OCI-LY3 (cell line): ENCODE results near the gene UPK3A.

Experiments
- H2AFZ ChIP-seq: fragments of 200-600, 300-600 bp; shearing (Covaris generic); 2 replicates; pipeline ENCODE4 v1.6.0; 2014; ENCODE audit warnings: antibody characterized with exemption, low read depth, low read length
- H3K27ac ChIP-seq: fragments of 200-600, 300-600 bp; sonication (generic); 2 replicates; pipeline ENCODE4 v1.5.1; 2014; ENCODE audit warnings: mild to moderate bottlenecking, low read length, moderate library complexity, mixed read lengths
- H3K27me3 ChIP-seq: fragments of 200-600, 300-600 bp; sonication (generic); 2 replicates; pipeline ENCODE4 v1.6.1; 2014; ENCODE audit warnings: low read depth, low read length, mixed read lengths
- H3K36me3 ChIP-seq: fragments of 200-600, 300-600 bp; sonication (generic); replicated peaks from 2 replicates; pipeline ENCODE3; 2014; ENCODE audit warnings: low read depth, low read length, mixed read lengths
- H3K4me1 ChIP-seq: fragments of 300-600, 200-600 bp; sonication (generic); 2 replicates; pipeline ENCODE4 v1.6.1; 2014; ENCODE audit warnings: low read length, mixed read lengths
- H3K4me2 ChIP-seq: fragments of 200-600, 300-600 bp; sonication (generic); 2 replicates; pipeline ENCODE4 v1.6.1; 2014; ENCODE audit warnings: low read length, mixed read lengths
- H3K4me3 ChIP-seq: fragments of 300-600, 200-600 bp; sonication (generic); 2 replicates; pipeline ENCODE4 v1.5.1; 2014; ENCODE audit warnings: antibody characterized with exemption, mild to moderate bottlenecking, low read length, moderate library complexity
- H3K79me2 ChIP-seq: fragments of 300-600, 200-600 bp; shearing (Covaris generic); 2 replicates; pipeline ENCODE4 v1.6.1; 2014; ENCODE audit warnings: mild to moderate bottlenecking, low read length, mixed read lengths
- H3K9ac ChIP-seq: fragments of 300-600, 200-600 bp; shearing (Covaris generic); 2 replicates; pipeline ENCODE4 v1.6.0; 2014; ENCODE audit warnings: mild to moderate bottlenecking, low read length, moderate library complexity
- H3K9me3 ChIP-seq: fragments of 200-600, 300-600 bp; shearing (Covaris generic); 2 replicates; pipeline ENCODE4 v1.6.1; 2014; ENCODE audit warnings: low read length, mixed read lengths; ENCODE audit not compliant: insufficient read depth
- H4K20me1 ChIP-seq: fragments of 200-600, 300-600 bp; sonication (generic); 2 replicates; pipeline ENCODE4 v1.6.1; 2016; ENCODE audit warnings: low read length, mixed read lengths; ENCODE audit not compliant: insufficient read depth
- EZH2phosphoT487 ChIP-seq: fragments of 200-600 bp; shearing (Covaris generic); IDR thresholded peaks from 2 replicates; pipeline ENCODE4 v1.6.1; 2018; ENCODE audit warnings: antibody characterized with exemption, mixed run types, low read depth
- TF ChIP-seq, protein P1 (sequence below): fragments of 200-600, 300-600 bp; sonication (generic); IDR thresholded peaks from 2 replicates; pipeline ENCODE4 v1.5.1; 2014; ENCODE audit warnings: antibody characterized with exemption, low read length, low read depth

Gene UPK3A

DNA sequence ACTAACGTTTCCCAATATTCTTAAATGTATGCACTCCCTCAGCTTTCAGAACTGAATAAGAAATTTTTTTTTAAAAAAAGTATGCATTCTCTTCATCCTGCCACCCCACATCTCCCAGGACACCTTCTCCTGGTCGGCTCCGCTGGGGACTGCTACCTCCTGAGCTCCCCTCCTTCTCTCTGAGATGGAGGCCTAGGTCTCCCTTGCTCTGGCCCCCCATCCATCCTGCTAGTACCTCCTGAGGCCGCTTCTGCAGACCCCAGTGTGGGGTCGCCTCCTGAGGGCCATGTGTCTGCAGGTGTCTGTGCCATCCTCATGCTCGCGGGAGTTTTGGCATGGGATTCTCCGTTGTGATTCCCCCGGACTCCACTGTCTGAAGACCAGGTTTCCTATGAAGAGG is 52.8 kb downstream of the UPK3A start:
- Histone ChIP-seq H3K79me2 (no peaks in the 10 kb centered on the region), H3K4me3 (no peak overlapping the region), H3K4me2 (no peak overlapping the region), H3K36me3 (peaks cover 73% of the 10 kb centered on the region), H3K9ac (no peak overlapping the region), H2AFZ (no peak overlapping the region), H3K27me3 (no peaks in the 10 kb centered on the region), H3K4me1 (no peaks in the 10 kb centered on the region), H3K27ac (no peak overlapping the region), H4K20me1 (no peaks in the 10 kb centered on the region), H3K9me3 (no peaks in the 10 kb centered on the region)
- TF ChIP-seq, protein P1, sequence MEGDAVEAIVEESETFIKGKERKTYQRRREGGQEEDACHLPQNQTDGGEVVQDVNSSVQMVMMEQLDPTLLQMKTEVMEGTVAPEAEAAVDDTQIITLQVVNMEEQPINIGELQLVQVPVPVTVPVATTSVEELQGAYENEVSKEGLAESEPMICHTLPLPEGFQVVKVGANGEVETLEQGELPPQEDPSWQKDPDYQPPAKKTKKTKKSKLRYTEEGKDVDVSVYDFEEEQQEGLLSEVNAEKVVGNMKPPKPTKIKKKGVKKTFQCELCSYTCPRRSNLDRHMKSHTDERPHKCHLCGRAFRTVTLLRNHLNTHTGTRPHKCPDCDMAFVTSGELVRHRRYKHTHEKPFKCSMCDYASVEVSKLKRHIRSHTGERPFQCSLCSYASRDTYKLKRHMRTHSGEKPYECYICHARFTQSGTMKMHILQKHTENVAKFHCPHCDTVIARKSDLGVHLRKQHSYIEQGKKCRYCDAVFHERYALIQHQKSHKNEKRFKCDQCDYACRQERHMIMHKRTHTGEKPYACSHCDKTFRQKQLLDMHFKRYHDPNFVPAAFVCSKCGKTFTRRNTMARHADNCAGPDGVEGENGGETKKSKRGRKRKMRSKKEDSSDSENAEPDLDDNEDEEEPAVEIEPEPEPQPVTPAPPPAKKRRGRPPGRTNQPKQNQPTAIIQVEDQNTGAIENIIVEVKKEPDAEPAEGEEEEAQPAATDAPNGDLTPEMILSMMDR = no peak
- no peak for TF ChIP-seq EZH2phosphoT487

DNA sequence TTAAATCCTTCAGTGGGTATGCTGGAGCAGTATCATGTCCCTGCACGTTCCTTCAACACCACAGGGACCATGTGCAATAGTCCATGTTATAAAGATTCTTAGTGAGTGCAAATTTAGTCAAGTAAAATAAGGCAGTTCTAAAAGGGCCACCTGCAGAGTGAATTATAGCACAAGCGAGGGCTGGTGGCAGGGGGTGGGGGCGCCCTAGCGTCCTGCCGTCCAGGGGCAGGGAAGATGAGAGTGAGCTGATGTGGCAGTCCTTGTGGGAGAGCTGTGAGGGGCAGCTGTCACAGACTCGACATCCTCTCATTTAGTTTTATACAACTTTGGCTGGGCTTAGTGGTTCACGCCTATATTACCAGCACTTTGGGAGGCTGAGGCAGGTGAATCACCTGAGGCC is 54.0 kb downstream of the UPK3A start:
- H4K20me1 ChIP-seq = no peaks in the 10 kb centered on the region
- no peak overlapping the region for H3K27ac ChIP-seq
- no peak overlapping the region for H3K9ac ChIP-seq
- no peaks in the 10 kb centered on the region for H3K27me3 ChIP-seq
- no peak overlapping the region for H3K4me3 ChIP-seq
- no peak overlapping the region for H3K4me2 ChIP-seq
- H3K9me3 ChIP-seq = no peaks in the 10 kb centered on the region
- no peak for TF ChIP-seq EZH2phosphoT487
- TF ChIP-seq, protein P1 = no peak
- H2AFZ ChIP-seq = no peak overlapping the region
- no peaks in the 10 kb centered on the region for H3K4me1 ChIP-seq
- H3K36me3 ChIP-seq = peaks cover 66% of the 10 kb centered on the region
- no peaks in the 10 kb centered on the region for H3K79me2 ChIP-seq

DNA sequence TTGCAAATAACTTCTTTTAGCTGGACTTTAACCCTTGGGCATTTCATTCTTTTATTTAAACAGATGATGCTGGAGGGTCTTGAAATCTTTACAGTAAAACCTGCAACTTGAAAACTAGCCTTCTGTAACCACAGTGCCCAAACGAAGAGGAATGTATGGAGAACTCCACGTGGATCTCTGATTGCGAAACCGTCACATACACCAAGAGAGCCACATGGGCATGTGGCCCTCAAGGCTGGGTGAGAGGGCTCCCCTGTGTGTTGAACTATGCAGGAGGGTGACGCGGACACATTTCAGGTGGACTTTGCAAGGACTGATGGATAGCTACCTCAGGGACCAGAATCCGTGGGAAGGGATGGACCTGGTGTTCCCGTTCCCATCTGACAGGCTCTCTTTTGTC is 55.6 kb downstream of the UPK3A start:
- Histone ChIP-seq H3K79me2 (no peaks in the 10 kb centered on the region), H3K27ac (no peak overlapping the region), H3K36me3 (peaks cover 66% of the 10 kb centered on the region), H3K9ac (no peak overlapping the region), H4K20me1 (no peaks in the 10 kb centered on the region), H3K27me3 (no peaks in the 10 kb centered on the region), H3K4me2 (no peak overlapping the region), H3K4me3 (no peak overlapping the region), H3K4me1 (no peaks in the 10 kb centered on the region), H2AFZ (no peak overlapping the region), H3K9me3 (no peaks in the 10 kb centered on the region)
- TF ChIP-seq, protein P1 = no peak
- no peak for TF ChIP-seq EZH2phosphoT487

GRCh38 chr22:45341498-45341897 is 56.7 kb downstream of the UPK3A start:
- H3K27ac ChIP-seq = no peak overlapping the region
- H3K27me3 ChIP-seq = no peaks in the 10 kb centered on the region
- TF ChIP-seq, protein P1 = no peak
- no peak for TF ChIP-seq EZH2phosphoT487
- no peak overlapping the region for H3K4me2 ChIP-seq
- H3K36me3 ChIP-seq = peaks cover 61% of the 10 kb centered on the region
- H3K79me2 ChIP-seq = no peaks in the 10 kb centered on the region
- H4K20me1 ChIP-seq = no peaks in the 10 kb centered on the region
- no peak overlapping the region for H3K9ac ChIP-seq
- H3K4me1 ChIP-seq = no peaks in the 10 kb centered on the region
- no peak overlapping the region for H3K4me3 ChIP-seq
- no peaks in the 10 kb centered on the region for H3K9me3 ChIP-seq
- H2AFZ ChIP-seq = no peak overlapping the region
